ENCODE results near the gene COL8A1. TPM values are rescaled to one million over a fixed set of nuclear protein-coding genes. Genes with fewer than 3 reads are reported as not detected.

Gene COL8A1
- total and polyA plus RNA-seq, 2 experiments from 2014 or later = 0.41 to 2.4 TPM

- 59% methylated on average over 3 of the region's 3 CpGs for WGBS (ENCODE audit: low lambda C conversion rate, missing lambda C conversion rate)
- Histone ChIP-seq H2AFZ (no peak overlapping the region), H3K9me3 (ENCODE audit: low read depth) (no peaks in the 10 kb centered on the region), H3K4me1 (ENCODE audit: insufficient read depth) (peaks cover 5% of the 10 kb centered on the region), H3K4me3 (no peak overlapping the region), H4K20me1 (ENCODE audit: insufficient read depth, poor library complexity, severe bottlenecking) (no peaks in the 10 kb centered on the region), H3K36me3 (replicated peaks; ENCODE audit: insufficient read depth, low read depth) (no peaks in the 10 kb centered on the region), H3K27me3 (no peaks in the 10 kb centered on the region), H3K79me2 (no peaks in the 10 kb centered on the region), H3K9me2 (replicated peaks; ENCODE audit: insufficient read depth) (no peaks in the 10 kb centered on the region), H3K27ac (no peak overlapping the region), H3K4me2 (no peak overlapping the region)
- no peak for TF ChIP-seq CTCF (IDR thresholded peaks at IDR 0.05; ENCODE audit: poor library complexity)
- TF ChIP-seq EZH2phosphoT487 (IDR thresholded peaks at IDR 0.05; ENCODE audit: low read depth, severe bottlenecking, unreplicated experiment) = no peak
- TF ChIP-seq EZH2 (IDR thresholded peaks at IDR 0.05; ENCODE audit: borderline replicate concordance) = no peak
- DNase-seq (ENCODE audit: low spot score) = no peak
These were observed 78.1 kb downstream of the COL8A1 start for GRCh38 chr3:99716463-99716995.

- Histone ChIP-seq H3K27ac (no peak overlapping the region), H3K4me2 (no peak overlapping the region), H3K36me3 (replicated peaks; ENCODE audit: insufficient read depth, low read depth) (no peaks in the 10 kb centered on the region), H2AFZ (no peak overlapping the region), H3K79me2 (no peaks in the 10 kb centered on the region), H3K4me3 (no peak overlapping the region), H3K9me2 (replicated peaks; ENCODE audit: insufficient read depth) (no peaks in the 10 kb centered on the region), H3K4me1 (ENCODE audit: insufficient read depth) (no peaks in the 10 kb centered on the region), H4K20me1 (ENCODE audit: insufficient read depth, poor library complexity, severe bottlenecking) (no peaks in the 10 kb centered on the region), H3K27me3 (no peaks in the 10 kb centered on the region), H3K9me3 (ENCODE audit: low read depth) (no peaks in the 10 kb centered on the region)
- TF ChIP-seq EZH2 (IDR thresholded peaks at IDR 0.05; ENCODE audit: borderline replicate concordance) (no peak), EZH2phosphoT487 (IDR thresholded peaks at IDR 0.05; ENCODE audit: low read depth, severe bottlenecking, unreplicated experiment) (no peak), CTCF (IDR thresholded peaks at IDR 0.05; ENCODE audit: poor library complexity) (no peak)
- 58% methylated on average over 8 of the region's 8 CpGs for WGBS (ENCODE audit: low lambda C conversion rate, missing lambda C conversion rate)
- no peak for DNase-seq (ENCODE audit: low spot score)
These were observed 82.7 kb downstream of the COL8A1 start for GRCh38 chr3:99720985-99721632.

GRCh38 chr3:99721633-99722007 is 83.2 kb downstream of the COL8A1 start:
- Histone ChIP-seq H3K4me1 (ENCODE audit: insufficient read depth) (no peaks in the 10 kb centered on the region), H3K36me3 (replicated peaks; ENCODE audit: insufficient read depth, low read depth) (no peaks in the 10 kb centered on the region), H4K20me1 (ENCODE audit: insufficient read depth, poor library complexity, severe bottlenecking) (no peaks in the 10 kb centered on the region), H3K27ac (no peak overlapping the region), H2AFZ (no peak overlapping the region), H3K27me3 (no peaks in the 10 kb centered on the region), H3K4me2 (no peak overlapping the region), H3K79me2 (no peaks in the 10 kb centered on the region), H3K4me3 (no peak overlapping the region), H3K9me3 (ENCODE audit: low read depth) (no peaks in the 10 kb centered on the region), H3K9me2 (replicated peaks; ENCODE audit: insufficient read depth) (no peaks in the 10 kb centered on the region)
- no peak for DNase-seq (ENCODE audit: low spot score)
- TF ChIP-seq EZH2 (IDR thresholded peaks at IDR 0.05; ENCODE audit: borderline replicate concordance) = no peak
- no peak for TF ChIP-seq EZH2phosphoT487 (IDR thresholded peaks at IDR 0.05; ENCODE audit: low read depth, severe bottlenecking, unreplicated experiment)
- no peak for TF ChIP-seq CTCF (IDR thresholded peaks at IDR 0.05; ENCODE audit: poor library complexity)
- 72% methylated on average over 2 of the region's 2 CpGs for WGBS (ENCODE audit: low lambda C conversion rate, missing lambda C conversion rate)
